GM10266 (cell line): ENCODE results near the gene BTBD10.

ENCODE experiments used
- DNase-seq: peaks from one replicate; pipeline ENCODE4 v3.0.0; 2012; ENCODE audit errors: extremely low spot score
- CTCF ChIP-seq: IDR thresholded peaks from 2 replicates; pipeline ENCODE4 v1.5.1; 2012; ENCODE audit warnings: mild to moderate bottlenecking, low read depth; ENCODE audit not compliant: control insufficient read depth, insufficient read depth; ENCODE audit errors: missing control alignments

Gene BTBD10

GRCh38 chr11:13462901-13463778, at the start of gene BTBD10:
BTBD10 (minus strand) TSS chr11:13463222; CDS start chr11:13445124, 18,098 bp downstream.
- peak; percentile 88 for DNase-seq
- TF ChIP-seq CTCF = no peak

GRCh38 chr11:13503393-13503792, 40.4 kb upstream of the BTBD10 start:
- no peak for DNase-seq
- TF ChIP-seq CTCF = no peak

GRCh38 chr11:13502492-13502891, 39.5 kb upstream of the BTBD10 start:
- DNase-seq = no peak
- no peak for TF ChIP-seq CTCF

GRCh38 chr11:13495929-13496328, 32.9 kb upstream of the BTBD10 start, which contains the start of gene PTH:
PTH (minus strand) TSS chr11:13495997; CDS start chr11:13492855, 3,142 bp downstream.
- no peak for TF ChIP-seq CTCF
- DNase-seq = no peak

GRCh38 chr11:13494051-13494450, 31.0 kb upstream of the BTBD10 start:
- no peak for DNase-seq
- no peak for TF ChIP-seq CTCF

- no peak for DNase-seq
- peak; percentile 53 for TF ChIP-seq CTCF
Measured at GRCh38 chr11:13487661-13488030, 24.6 kb upstream of the BTBD10 start.
